DMS 273 treated with DMSO at 0.1 percent for 48 hours (cell line): ENCODE data around the gene NIP7.

Experiments
- DNase-seq: peaks from one replicate; lab custom pipeline; 2025; lab: John Stamatoyannopoulos, UW

The NIP7 gene

GRCh38 chr16:69318911-69319289 is 20.7 kb upstream of the NIP7 start:
- DNase-seq: no peak

DNA sequence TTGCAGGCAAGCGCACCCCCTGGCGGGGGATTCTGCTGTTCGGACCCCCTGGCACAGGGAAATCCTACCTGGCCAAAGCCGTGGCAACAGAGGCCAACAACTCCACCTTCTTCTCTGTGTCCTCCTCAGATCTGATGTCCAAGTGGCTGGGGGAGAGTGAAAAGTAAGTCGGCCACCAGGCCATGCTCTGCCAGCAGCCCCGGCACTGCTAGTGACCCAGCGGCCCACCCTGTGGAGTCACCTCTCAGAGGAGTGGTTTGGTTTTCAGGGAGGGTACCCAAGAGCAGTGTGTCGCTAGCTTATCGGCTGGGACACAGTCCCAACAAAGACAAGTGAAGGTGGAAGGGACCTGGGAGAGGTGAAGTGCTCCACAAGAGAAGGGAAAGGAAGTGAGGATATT is 20.2 kb upstream of the NIP7 start:
- DNase-seq: no peak

- no peak for DNase-seq
Measured at GRCh38 chr16:69319826-69320739, 19.5 kb upstream of the NIP7 start.

DNA sequence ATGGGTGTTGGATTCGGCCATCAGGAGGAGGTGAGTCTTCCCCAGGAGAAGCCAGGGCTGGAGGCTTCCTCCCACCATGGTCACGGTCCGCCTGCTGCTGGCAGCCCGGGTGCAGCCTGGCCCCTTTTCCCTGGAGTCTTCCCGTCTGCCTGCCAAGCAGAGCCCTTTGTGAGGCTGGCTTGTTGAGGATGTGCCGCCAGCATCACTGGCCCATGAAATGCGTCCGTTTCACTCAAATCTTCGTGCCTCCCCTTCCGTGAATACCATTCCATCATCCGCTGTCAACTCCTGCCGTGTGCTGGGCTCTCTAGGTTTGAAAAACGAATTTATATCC is 18.9 kb upstream of the NIP7 start:
- no peak for DNase-seq

DNA sequence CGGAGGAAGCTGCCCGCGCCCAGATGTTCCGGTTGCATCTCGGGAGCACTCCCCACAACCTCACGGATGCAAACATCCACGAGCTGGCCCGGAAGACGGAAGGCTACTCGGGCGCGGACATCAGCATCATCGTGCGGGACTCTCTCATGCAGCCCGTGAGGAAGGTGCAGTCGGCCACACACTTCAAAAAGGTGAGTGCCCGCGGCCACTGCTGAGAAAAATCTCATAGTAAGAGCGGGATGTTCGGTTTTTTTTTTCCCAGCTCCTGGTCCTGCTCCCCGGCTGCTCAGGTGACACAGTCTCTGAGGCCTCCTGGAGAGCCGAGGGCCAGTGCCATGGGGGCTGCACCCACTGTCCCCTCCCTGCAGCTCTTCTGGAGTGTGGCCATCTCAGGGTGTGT is 18.5 kb upstream of the NIP7 start:
- DNase-seq: no peak

DNA sequence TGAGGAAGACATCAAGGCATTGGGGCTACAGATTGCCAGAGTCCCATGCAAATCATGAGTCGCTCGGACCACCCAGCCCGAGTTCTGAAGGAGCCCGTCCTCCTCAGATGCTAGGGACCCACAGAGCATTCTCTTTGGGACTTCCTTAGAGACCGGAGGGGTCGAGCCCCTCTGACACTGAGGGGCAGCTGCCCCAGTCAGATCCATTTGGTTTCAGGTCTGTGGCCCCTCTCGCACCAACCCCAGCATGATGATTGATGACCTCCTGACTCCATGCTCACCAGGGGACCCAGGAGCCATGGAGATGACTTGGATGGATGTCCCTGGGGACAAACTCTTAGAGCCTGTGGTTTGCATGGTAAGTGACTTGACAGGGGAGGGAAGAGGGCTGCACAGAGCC is 17.2 kb upstream of the NIP7 start:
- DNase-seq: no peak

- DNase-seq: no peak
Measured at GRCh38 chr16:69323415-69323814, 16.2 kb upstream of the NIP7 start.

DNA sequence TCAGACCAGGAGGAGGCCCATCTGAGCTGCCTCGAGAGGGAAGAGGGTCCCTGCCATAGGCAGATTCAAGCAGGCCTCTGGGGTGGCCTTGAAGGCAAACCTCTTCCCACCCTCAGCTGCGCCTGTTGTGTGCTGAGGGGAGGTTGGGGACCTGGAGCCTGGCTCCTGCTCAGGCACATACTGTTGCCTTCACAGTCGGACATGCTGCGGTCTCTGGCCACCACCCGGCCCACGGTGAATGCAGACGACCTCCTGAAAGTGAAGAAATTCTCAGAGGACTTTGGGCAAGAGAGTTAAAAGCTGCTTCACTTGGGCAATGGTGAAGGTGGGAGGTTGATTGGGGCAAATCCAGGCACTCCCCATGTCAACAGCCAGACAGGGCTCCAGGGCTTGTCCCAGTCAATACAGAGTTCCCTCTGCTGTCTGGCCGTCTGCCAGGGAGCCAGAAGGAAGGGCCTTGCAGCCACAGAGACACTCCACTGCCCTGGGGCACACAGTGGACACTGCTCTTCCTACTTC is 15.5 kb upstream of the NIP7 start:
- no peak for DNase-seq

GRCh38 chr16:69324585-69325253 is 14.9 kb upstream of the NIP7 start:
- no peak for DNase-seq

DNA sequence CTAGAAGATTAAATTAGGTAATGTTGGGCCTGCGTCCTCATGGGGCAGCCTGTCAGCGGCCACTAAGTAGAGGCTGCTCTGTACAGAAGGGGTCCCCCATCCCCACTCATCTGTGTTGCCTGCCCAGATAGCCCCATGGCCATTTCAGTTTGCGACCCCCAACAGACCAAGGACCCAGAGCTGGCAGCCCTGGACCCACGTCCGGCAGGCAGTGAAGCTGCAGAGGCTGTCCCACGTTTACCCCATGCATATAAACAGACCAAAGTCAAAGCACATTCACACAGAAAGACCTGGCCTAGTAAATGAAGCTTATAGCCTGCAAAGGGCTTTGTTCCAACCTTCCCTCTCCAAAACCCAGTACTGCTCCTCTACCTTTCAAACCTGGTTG is 13.8 kb upstream of the NIP7 start:
- no peak for DNase-seq

GRCh38 chr16:69326172-69326873 is 13.2 kb upstream of the NIP7 start:
- no peak for DNase-seq

DNA sequence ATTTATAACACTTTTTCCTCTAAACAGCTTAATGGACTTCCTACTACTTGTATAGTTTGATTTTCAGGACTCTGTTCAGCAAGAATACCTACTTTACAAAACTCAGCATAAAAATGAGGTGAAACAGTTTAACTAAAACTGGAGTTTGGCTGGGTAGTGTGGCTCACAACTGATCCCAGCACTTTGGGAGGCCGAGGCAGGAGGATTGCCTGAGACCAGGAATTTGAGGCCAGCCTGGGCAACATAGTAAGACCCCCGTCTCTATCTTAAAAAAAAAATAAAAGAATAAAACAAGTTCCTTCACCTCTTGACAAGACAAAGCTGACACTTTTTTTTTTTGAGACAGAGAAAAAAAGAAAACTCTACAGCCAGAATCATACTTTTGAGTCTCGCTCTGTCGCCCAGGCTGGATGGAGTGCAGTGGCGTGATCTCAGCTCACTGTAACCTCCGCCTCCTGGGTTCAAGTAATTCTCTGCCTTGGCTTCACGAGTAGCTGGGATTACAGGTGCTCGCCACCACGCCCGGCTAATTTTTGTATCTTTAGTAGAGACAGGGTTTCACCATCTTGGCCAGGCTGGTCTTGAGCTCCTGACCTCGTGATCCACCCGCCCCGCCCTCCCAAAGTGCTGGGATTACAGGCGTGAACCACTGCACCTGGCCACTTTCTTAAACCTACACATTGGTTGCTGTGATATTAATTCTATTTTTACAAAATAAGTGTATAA is 11.8 kb upstream of the NIP7 start:
- no peak for DNase-seq

DNA sequence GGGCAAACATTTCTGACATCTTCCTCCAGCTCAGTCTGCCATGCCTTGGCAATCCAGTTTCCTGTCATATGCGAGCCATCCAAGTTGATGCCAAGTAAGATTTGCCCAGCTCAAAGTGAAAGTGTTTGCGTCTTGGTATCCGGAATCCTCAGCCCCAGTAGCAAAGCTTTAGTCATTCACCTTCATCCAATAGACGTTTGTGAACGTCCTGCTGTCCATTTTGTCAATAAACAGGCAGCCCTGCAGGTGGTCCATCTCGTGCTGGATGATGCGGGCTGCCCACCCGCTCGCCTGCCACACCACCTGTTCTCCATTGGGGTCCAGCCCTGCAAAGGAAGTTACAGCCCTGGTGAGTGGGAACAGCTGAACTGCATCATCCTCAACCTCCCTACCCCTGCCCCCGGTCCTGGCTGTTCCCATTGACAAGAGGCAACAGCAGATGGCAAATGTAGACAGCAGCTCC is 10.7 kb upstream of the NIP7 start:
- DNase-seq: peak; percentile 31

DNA sequence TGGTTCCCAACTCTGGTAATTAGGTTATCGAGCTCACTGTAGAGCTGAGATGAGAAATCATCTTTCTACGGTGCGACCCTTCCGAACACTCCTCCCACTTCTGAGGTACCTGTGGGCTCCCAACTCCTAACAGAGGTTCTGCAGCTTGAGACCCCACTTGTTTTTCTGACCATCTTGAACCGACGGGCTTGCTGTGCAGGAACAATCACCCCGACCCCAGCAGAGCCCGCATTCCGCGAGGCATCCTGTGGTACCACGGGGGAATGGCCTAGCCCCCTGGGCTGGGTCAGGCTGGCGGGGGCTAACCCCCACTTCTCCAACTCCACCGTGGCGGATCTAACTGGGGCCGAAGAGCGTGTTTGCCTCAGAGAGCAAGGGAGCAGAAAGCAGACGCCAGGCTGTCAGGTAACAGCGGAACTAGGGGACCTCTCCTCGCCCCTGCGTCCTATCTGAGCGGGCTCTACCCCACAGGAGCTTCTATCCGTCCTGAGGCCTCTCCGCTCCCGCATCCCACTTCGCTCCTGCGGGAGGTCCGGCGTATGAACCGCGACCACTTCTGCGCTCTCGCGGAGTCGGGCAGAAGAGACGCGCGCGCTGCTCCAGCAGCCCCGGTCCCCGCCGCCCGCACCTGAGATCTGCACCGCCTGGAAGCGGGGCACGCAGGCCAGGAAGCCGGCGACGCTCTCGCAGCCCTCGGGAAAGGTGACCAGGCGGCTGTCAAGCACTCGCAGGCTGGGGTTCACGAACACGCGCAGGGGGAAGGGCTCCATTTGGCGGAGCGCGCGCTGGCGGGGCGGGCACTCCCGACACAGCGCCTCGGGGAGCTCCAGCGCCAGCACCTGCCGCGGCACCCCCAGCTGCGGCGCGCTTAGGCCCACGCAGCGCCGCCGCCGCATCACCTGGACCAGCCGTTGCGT is 9.9 kb upstream of the NIP7 start:
- DNase-seq: no peak

- peak; percentile 78 for DNase-seq
Measured at GRCh38 chr16:69330286-69331109, 9.1 kb upstream of the NIP7 start, which contains the start of gene PDF. TSS of gene PDF (minus strand) at chr16:69330588. CDS start at chr16:69330570, 18 bp downstream.

DNA sequence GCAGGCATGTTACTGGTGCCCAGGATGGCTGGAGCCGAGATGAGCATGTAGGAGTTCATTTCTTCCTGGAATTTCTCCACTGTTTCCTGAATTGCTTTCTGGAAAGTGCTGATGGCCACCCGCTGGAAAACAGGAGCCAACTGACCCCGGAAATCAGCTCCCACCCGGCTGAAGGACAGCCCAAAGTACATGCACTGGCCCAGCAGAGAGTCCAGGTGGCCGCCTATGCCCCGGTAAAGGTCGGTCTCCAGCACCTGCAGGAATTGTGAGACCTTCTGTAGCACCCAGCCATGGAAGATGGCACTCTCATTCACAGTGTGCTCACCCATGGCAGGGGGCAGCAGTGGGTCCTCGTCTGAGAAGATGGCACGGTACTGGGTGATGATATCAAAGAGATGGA is 4.9 kb upstream of the NIP7 start:
- DNase-seq: no peak

DNA sequence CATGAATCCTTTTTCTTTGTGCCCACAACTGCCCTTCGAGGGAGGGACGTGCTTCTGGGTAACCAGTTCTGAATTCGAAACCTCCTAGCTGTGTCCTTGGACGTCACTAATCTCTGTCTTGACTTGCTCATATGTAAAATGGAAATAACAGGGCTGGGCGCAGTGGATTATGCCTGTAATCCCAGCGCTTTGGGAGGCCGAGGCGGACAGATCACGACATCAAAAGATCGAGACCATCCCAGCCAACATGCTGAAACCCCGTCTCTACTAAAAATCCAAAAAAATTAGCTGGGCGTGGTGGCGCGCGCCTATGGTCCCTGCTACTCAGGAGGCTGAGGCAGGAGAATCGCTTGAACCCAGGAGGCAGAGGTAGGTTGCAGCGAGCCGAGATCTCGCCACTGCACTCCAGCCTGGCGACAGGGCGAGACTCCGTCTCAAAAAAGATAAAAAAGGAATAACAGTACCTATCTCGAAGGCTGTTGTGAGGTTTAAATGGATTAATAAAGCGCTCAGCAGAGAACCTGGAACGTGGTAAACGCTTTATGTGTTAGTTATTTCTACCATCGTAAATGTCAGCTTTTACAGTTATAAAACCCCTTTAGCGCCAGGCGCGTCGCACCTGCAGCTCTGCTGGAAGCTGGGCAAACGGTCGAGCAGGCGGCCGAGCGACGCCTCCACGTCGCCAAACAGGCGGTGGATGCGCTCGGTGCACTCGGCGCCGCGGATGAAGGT is 849 bp upstream of the NIP7 start:
- DNase-seq: no peak

GRCh38 chr16:69340095-69340644 is 598 bp downstream of the NIP7 start:
- DNase-seq: no peak

DNA sequence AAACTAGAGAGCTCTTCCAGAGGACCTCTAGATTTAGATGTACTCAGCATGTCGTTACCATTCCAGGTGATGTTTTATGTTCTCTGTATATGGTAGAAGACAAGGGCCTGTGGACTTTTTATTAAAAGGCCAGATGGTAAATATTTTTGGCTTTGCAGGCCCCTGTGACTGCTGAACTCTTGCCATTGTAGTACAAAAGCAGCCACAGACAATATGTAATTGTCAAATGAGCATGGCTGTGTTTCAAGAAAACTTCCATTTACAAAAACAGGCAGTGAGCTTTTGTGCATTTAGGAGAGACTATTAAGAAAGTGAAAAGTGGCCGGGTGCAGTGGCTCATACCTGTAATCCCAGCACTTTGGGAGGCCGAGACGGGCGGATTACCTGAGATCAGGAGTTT is 4.6 kb downstream of the NIP7 start:
- no peak for DNase-seq
